B cell (primary cell): Measurements from ENCODE around the gene RAB31. TPM values are rescaled to one million over a fixed set of nuclear protein-coding genes. Genes with fewer than 3 reads are reported as not detected.

Source experiments
- ATAC-seq: fragments of 200-7000 bp; cut with Tn5 transposase; one replicate; pipeline ENCODE4 v1.10.0; 2021; ENCODE audit warnings: low read depth, mild to moderate bottlenecking, moderate number of reproducible peaks, moderate library complexity
- CTCF ChIA-PET: fragments of 350-600 bp; sonication (Branson Sonifier 250); formaldehyde crosslinking; loops from one replicate; lab custom pipeline; 2021; ENCODE audit warnings: antibody characterized with exemption, inconsistent platforms; lab: Charles Lee
- POLR2A ChIA-PET: fragments of 350-600 bp; sonication (Branson Sonifier 250); formaldehyde crosslinking; loops from one replicate; lab custom pipeline; 2021; ENCODE audit warnings: antibody characterized with exemption; lab: Charles Lee
- DNase-seq: peaks from one replicate; pipeline ENCODE4 v3.0.0; 2013
- H2AFZ ChIP-seq: 2 replicates; pipeline ENCODE4 v1.6.1; 2012; ENCODE audit warnings: mild to moderate bottlenecking, low read depth, low read length; ENCODE audit not compliant: insufficient read depth, poor library complexity, severe bottlenecking
- H3K27ac ChIP-seq, 2 donors: 1 replicate in 1 of 2; 2 replicates in 1 of 2; pipeline ENCODE4 v1.5.1; 2012 to 2013; ENCODE audit warnings: low read length in 2 of 2, mild to moderate bottlenecking in 2 of 2, moderate library complexity in 1 of 2
- H3K27me3 ChIP-seq, 4 experiments: fragments of 200-600 bp in 1 of 4; sonication (generic) in 1 of 4; replicated peaks in 1 of 4; 1 replicate in 2 of 4; 2 replicates in 2 of 4; pipeline versions ENCODE4 v1.6.1 to v1.7.0; 2013 to 2016; ENCODE audit warnings: low read length in 3 of 4, mild to moderate bottlenecking in 2 of 4, mixed read lengths in 1 of 4, moderate library complexity in 1 of 4; ENCODE audit not compliant: insufficient read depth in 4 of 4, control insufficient read depth in 3 of 4; ENCODE audit errors: control extremely low read depth in 1 of 4
- H3K36me3 ChIP-seq, 2 experiments: replicated peaks in 1 of 2; 1 replicate in 1 of 2; 2 replicates in 1 of 2; pipeline versions ENCODE4 v1.6.1 to v1.7.1; 2013; ENCODE audit warnings: low read length in 1 of 2; ENCODE audit not compliant: insufficient read depth in 2 of 2, control insufficient read depth in 1 of 2; ENCODE audit errors: control extremely low read depth in 1 of 2, extremely low read depth in 1 of 2
- H3K4me1 ChIP-seq, 2 donors: fragments of 200-600 bp in 1 of 2; sonication (generic) in 1 of 2; 1 replicate in 1 of 2; 2 replicates in 1 of 2; pipeline versions ENCODE4 v1.5.1 to v1.6.1; 2013 to 2017; ENCODE audit warnings: low read length in 2 of 2; ENCODE audit not compliant: control insufficient read depth in 2 of 2, insufficient read depth in 2 of 2
- H3K4me2 ChIP-seq: replicated peaks from 2 replicates; pipeline ENCODE3; 2012; ENCODE audit warnings: mild to moderate bottlenecking, low read depth, low read length; ENCODE audit not compliant: poor library complexity, severe bottlenecking
- H3K4me3 ChIP-seq, 5 experiments: fragments of 200-600 bp in 1 of 5; sonication (generic) in 1 of 5; 1 replicate in 3 of 5; 2 replicates in 2 of 5; pipeline versions ENCODE4 v1.5.1 to v1.7.0; 2011 to 2016; ENCODE audit warnings: low read length in 4 of 5, mild to moderate bottlenecking in 4 of 5, low read depth in 2 of 5, control low read depth in 1 of 5, moderate library complexity in 1 of 5; ENCODE audit not compliant: insufficient read depth in 1 of 5; ENCODE audit errors: control extremely low read depth in 1 of 5, extremely low read depth in 1 of 5
- H3K79me2 ChIP-seq: fragments of 200-600 bp; sonication (generic); one replicate; pipeline ENCODE4 v1.6.0; 2016; ENCODE audit warnings: low read length; ENCODE audit not compliant: control insufficient read depth, insufficient read depth
- H3K9ac ChIP-seq: fragments of 200-600 bp; sonication (generic); 2 replicates; pipeline ENCODE4 v1.6.1; 2017; ENCODE audit warnings: mild to moderate bottlenecking, low read length, moderate library complexity
- H3K9me3 ChIP-seq, 3 donors: one replicate each; pipeline versions ENCODE4 v1.6.1 to v1.7.1; 2013; ENCODE audit warnings: low read length in 2 of 3; ENCODE audit not compliant: control insufficient read depth in 2 of 3, insufficient read depth in 1 of 3; ENCODE audit errors: control extremely low read depth in 1 of 3
- H4K20me1 ChIP-seq: 2 replicates; pipeline ENCODE4 v1.6.0; 2012; ENCODE audit warnings: mild to moderate bottlenecking, low read length; ENCODE audit not compliant: insufficient read depth, control insufficient read depth, poor library complexity, severe bottlenecking
- H3K27ac Mint-ChIP-seq: one replicate; pipeline ENCODE4 v1.8.0; 2021; ENCODE audit warnings: mixed read lengths
- H3K27me3 Mint-ChIP-seq: one replicate; pipeline ENCODE4 v1.8.0; 2021; ENCODE audit warnings: mixed read lengths
- H3K4me1 Mint-ChIP-seq: one replicate; pipeline ENCODE4 v1.8.0; 2021; ENCODE audit warnings: mixed read lengths
- H3K4me3 Mint-ChIP-seq: one replicate; pipeline ENCODE4 v1.8.0; 2021; ENCODE audit warnings: mixed read lengths
- H3K9me3 Mint-ChIP-seq: one replicate; pipeline ENCODE4 v1.8.0; 2022; ENCODE audit warnings: mixed read lengths; ENCODE audit not compliant: insufficient read depth
- EZH2 ChIP-seq: IDR thresholded peaks from 2 replicates; pipeline ENCODE4 v1.6.1; 2012; ENCODE audit warnings: borderline replicate concordance, low read depth, mild to moderate bottlenecking, moderate library complexity, low read length; ENCODE audit not compliant: insufficient read depth, poor library complexity, severe bottlenecking
- WGBS: methylation state at CpG from one replicate; pipeline ENCODE4 v1.1.5; 2013; ENCODE audit warnings: missing lambda C conversion rate; ENCODE audit not compliant: insufficient coverage; 5-methylcytosine and 5-hydroxymethylcytosine counted together
- intact Hi-C: fragments of 100-400 bp; cut with micrococcal nuclease; formaldehyde crosslinking; loops from one replicate; pipeline ENCODE4 v1.10.0; 2022
- polyA plus RNA-seq: library from polyadenylated mRNA; depleted of rRNA; stranded (reverse); fragments of >200 nt; gene quantifications from 2 replicates; pipeline ENCODE4 v1.2.3, GENCODE V29; 2012
- total RNA-seq, 2 donors: library from RNA; stranded (reverse); fragments of 120-200 nt in 1 of 2; gene quantifications; 1 replicate in 1 of 2; 2 replicates in 1 of 2; pipeline versions ENCODE4 v1.2.3 to v1.2.4, GENCODE V29; 2013 to 2022
- TF ChIP-seq, protein P1 (sequence below): fragments of 200-600 bp; IDR thresholded peaks from one replicate; pipeline ENCODE4 v1.8.0; 2022; ENCODE audit warnings: antibody characterized with exemption, mild to moderate bottlenecking

RAB31 gene
- total and polyA plus RNA-seq, 2 donors (not counting 1 experiment from before 2014, with no cell fraction given): 15.5 to 44.6 TPM

DNA sequence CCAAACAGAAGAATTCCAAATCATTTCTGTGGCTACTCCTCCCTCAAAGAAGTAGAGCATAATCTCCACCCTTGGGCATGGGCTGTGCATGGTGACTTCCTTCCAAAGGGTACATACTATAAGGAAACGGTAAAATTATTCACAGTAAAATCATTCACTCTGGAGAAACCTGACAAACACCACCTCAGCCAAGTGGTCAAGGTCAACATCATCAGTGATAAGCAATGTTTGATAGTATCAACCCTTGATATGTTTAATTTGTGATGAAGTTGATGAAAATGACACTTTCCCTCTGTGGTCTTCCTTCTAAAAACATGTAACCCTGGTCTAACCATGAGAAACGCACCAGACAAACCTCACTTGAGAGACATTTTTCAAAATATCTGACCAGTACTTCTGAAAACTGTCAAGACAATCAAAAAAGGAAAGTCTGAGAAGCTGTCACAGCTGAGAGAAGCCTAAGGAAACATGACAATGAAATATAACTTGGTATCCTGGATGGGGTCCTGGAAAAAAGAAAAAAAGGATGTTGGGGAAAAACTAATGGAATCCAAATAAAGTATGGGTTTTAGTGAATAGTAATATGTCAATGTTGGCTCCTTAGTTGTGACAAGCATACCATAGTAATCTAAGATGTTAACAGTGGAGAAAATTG, 168.2 kb downstream of the RAB31 start:
- POLR2A ChIA-PET: no interaction called here

More for the DNA sequence above, 168.2 kb downstream of the RAB31 start:
- TF ChIP-seq, protein P1, sequence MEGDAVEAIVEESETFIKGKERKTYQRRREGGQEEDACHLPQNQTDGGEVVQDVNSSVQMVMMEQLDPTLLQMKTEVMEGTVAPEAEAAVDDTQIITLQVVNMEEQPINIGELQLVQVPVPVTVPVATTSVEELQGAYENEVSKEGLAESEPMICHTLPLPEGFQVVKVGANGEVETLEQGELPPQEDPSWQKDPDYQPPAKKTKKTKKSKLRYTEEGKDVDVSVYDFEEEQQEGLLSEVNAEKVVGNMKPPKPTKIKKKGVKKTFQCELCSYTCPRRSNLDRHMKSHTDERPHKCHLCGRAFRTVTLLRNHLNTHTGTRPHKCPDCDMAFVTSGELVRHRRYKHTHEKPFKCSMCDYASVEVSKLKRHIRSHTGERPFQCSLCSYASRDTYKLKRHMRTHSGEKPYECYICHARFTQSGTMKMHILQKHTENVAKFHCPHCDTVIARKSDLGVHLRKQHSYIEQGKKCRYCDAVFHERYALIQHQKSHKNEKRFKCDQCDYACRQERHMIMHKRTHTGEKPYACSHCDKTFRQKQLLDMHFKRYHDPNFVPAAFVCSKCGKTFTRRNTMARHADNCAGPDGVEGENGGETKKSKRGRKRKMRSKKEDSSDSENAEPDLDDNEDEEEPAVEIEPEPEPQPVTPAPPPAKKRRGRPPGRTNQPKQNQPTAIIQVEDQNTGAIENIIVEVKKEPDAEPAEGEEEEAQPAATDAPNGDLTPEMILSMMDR: no peak
- no peak for TF ChIP-seq EZH2
- H3K79me2 ChIP-seq: no peaks in the 10 kb centered on the region
- ATAC-seq (no peak), DNase-seq (no peak)
- no peaks in the 10 kb centered on the region for H3K4me1 Mint-ChIP-seq
- H3K9me3 ChIP-seq: no peaks in the 10 kb centered on the region
- intact Hi-C loops: no loop called here
- H3K27ac Mint-ChIP-seq: no peak overlapping the region
- CTCF ChIA-PET: no interaction called here
- no peak overlapping the region for H2AFZ ChIP-seq
- no peaks in the 10 kb centered on the region for H3K4me1 ChIP-seq
- H3K4me3 ChIP-seq: no peak overlapping the region
- no peaks in the 10 kb centered on the region for H3K9me3 Mint-ChIP-seq
- H3K27me3 ChIP-seq: peaks cover 0 to 4% (median 0%) of the 10 kb centered on the region in 4 experiments
- H3K4me3 Mint-ChIP-seq: no peak overlapping the region
- H4K20me1 ChIP-seq: no peaks in the 10 kb centered on the region
- peaks cover 7% of the 10 kb centered on the region for H3K27me3 Mint-ChIP-seq
- no peak overlapping the region for H3K9ac ChIP-seq
- WGBS: no CpG with 5 or more reads among the region's 2 CpGs
- no peaks in the 10 kb centered on the region for H3K36me3 ChIP-seq
- no peak overlapping the region for H3K4me2 ChIP-seq
- no peak overlapping the region for H3K27ac ChIP-seq
